HUDEP-2 (cell line): Measurements from ENCODE around the gene GPR153.

Source experiments
- DNase-seq, 76 experiments: peaks; one replicate each; lab custom pipeline; 2025; ENCODE audit not compliant: unreplicated experiment in 76 of 76; lab: John Stamatoyannopoulos, UW

Gene GPR153

DNA sequence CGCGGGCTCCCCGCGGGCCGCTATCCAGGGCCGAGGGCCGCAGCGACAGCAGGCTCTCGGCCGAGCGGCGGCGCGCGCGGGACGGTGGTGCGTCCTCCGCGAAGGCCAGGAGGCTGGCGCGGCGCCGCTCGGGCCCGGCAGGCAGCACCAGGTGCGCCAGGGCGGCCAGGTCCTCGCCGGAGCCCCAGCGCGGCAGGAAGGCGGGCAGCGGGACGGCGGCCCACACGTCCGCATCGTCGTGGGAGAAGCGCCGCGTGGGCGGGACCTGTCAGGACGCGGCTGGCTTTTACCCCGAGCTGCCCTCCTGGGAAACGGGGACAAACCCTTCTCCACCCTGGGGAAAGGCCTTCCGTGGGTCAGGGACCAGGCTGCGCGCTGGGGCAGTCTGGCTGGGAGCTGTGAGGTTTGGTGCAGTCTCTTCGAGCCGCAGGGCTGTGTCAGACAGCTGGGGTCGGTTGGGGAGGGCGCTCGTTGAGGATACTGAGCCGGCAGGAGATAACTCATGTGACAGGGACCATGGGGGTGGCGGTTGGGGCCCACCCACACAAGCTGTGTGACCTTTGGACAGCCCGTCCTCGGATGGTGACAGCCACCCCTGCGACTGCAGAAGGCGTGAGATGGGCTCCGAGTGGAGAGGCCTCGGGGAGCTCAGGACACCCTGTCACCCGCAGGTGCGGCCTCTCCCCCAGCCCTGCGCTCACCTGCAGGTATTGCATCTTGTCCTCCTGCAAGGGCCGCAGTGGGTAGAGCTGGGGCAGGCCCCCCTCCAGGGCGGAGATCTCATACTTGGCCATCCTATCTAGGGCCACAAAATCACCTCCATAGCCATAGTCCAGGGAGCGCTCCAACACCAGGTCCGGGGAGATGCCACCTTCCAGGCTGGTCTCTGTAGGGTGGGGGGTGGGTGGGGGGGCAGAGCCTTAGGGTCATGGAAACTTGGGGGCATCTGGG lies 10.9 kb downstream of the GPR153 start:
- peak in 11 of 76 experiments; percentile 9 to 36 (median 21) for DNase-seq

GRCh38 chr1:6248932-6249738 lies 11.8 kb downstream of the GPR153 start:
- DNase-seq, result peak in 42 of 76 experiments; percentile 9 to 67 (median 35)

DNA sequence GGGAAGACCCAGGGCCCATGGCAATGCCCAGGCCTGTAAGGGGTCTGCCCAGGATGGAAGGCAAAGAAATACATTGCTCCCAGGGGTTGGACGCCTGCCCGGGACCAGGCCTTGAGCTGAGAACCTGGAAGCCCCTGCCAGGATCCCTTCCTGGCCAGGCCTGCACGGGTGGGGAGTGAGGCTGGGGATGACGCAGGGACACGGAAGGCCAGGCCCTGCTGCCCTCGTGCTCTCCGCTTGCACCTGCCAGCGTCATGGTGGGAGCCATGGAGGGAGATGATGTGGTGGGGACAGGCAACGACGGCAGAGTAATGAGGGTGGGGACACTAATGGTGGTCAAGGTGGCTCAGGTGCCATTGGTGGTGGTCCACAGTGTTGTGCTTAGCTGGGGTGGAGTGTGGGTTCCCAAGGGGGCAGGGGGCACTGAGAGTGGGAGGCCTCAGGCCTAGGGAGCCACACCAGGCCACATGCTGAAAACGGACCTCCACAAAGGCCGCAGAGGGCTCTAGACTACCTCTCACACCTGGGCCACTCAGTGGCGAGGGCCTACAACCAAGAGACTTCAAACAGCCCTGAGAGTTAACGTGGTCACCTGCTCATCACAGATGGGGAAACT lies 12.6 kb downstream of the GPR153 start:
- DNase-seq, result no peak

- no peak for DNase-seq
Measured at GRCh38 chr1:6247651-6248050, 13.2 kb downstream of the GPR153 start.

DNA sequence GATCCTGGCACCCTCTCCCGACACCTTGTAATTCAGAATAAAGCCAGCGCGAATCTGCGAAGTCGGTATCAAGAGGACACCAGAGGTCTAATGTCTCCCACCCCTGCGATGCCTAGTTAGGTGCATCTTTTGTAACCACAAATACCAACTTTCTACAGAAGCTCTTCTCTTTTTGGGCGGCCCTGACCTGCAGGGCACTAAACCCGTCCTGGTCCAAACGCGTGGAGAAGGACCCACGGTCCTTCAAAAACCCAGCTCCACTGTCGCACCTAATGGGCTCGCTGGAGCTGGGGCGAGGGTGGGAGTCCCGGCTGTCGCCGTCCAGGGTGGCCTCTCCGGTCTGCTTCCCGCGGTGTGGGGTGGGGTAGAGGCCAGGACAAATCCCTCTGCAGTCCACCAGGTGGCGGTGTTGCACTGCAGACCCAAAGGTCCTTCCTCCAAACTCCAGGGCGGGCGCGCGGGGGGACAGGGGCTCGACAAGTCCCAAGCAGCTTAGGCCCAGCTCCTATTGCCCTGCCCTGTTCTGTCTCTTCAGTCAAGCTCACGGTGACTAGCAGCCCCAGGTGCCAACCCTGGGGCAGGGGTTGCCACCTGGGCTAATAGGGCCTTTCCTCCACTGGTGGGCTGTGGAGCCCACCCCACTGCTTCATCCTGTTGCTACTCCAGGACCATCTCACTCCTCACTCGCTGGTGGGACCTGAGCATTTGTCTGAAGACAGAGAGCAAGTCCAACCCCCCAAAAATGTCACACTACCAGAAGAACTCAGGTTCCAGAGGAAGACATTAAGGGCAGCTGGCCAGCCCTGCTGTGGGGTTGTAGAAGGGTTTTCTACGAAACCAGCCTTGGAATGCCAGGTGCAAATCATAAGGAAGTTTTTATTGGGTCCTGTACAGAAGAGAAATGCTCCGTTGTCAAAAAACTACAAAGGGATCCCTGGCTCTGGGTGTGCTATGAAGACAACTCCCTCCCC lies 14.1 kb downstream of the GPR153 start:
- peak in 64 of 76 experiments; percentile 12 to 80 (median 59) for DNase-seq

- peak in 48 of 76 experiments; percentile 17 to 73 (median 48) for DNase-seq
Measured at GRCh38 chr1:6245869-6246496, 14.9 kb downstream of the GPR153 start.

GRCh38 chr1:6245086-6245868 lies 15.6 kb downstream of the GPR153 start:
- DNase-seq, result peak in 70 of 76 experiments; percentile 16 to 86 (median 65)

- DNase-seq, result no peak
Measured at GRCh38 chr1:6244401-6245049, 16.4 kb downstream of the GPR153 start.

DNA sequence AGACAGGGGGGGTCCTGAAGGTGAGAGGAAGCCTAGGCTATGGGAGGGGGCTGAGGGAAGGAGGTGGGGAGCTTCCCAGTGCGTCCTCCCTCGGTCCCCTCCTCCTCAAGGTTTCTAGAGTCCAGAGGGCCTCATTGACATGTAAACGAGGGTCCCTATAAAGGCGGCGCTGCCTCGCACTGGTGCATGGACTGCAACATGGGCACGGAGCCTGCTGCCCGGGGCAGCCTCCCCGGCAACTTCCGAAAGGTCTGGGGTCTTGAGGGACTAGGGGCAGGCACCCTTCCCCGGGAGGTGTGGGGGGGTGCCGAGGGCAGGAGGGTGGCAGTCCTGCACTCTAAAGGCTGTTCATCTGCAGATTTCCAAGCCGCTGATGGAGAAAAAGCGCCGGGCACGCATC lies 16.9 kb downstream of the GPR153 start, which contains the start of gene HES3:
Gene HES3 (plus strand): TSS at position 187 of the 400 bp plus-strand sequence. CDS start 187 bp downstream, at position 374.
- DNase-seq, result no peak

GRCh38 chr1:6243053-6243834 lies 17.7 kb downstream of the GPR153 start:
- no peak for DNase-seq

DNA sequence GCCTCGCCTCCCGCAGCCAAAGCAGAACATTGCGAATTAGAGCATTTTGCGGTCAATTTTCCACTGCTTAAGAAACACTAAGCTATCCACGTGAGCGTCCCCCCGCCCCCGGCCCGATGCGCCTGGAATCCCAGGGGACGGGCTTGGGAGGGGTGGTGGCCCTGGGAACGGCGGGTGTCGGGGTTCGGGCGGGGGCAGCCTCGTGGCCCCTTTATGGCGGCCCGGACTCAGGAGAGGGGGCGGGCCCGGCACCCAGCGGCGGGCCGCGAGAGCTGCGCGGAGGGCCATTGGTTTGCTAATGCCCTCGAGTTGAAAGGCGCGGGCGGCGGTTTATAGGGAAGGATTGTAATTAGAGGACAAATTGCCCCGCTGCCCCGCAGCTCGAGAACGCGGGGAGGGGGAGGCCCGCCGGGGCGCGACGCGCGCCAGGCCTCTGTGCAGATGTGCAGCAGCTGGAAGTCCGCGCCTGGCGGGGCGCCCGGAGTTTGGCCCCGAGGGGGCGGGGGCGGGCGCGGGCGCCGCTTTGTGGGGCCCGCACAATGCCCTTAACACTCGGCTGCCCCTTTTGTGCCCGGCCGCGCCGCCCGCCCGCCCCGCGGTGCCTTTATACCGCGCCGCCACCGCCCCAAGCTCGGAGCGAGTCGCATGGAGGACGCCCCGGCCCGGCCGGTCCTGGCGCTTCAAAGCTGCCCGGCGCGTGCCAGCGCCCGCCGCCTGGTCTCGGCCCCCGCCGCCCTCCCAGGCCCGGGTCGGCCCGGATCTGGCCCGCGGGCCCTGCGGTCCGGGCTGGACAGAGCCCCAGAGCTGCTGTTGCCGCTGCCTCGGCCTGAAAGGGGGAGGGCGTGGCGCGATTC lies 18.8 kb downstream of the GPR153 start:
- no peak for DNase-seq

- DNase-seq, result no peak
Measured at GRCh38 chr1:6241107-6241886, 19.6 kb downstream of the GPR153 start.

- DNase-seq, result no peak
Measured at GRCh38 chr1:6239950-6240768, 20.7 kb downstream of the GPR153 start.

DNA sequence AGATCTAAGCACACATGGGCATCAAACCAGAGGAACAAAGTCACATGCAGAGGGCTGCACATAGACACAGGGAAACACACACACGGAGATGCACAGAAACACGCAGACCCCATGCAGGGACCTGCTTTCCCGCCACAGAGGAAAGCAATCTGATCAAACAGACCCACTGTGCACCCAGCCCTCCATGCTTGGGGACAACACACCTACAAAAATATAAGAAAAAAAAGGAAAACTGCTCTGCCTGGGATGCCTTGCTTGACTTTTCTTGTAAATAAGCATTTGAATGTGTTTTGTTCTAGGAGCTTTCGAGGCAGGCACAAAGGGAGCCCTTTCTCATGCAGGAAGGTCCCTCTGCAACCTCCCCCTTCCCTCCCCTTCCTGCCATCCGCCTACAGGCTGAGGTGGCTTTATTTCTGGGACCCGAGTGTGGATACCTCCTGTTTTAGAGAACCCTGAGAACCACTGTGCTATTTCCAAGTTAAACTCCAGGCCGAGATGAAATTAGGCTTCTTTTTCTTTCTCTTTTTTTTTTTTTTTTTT lies 21.6 kb downstream of the GPR153 start:
- DNase-seq, result no peak
